ENCODE data around the gene TMEM88.

Gene TMEM88

DNA sequence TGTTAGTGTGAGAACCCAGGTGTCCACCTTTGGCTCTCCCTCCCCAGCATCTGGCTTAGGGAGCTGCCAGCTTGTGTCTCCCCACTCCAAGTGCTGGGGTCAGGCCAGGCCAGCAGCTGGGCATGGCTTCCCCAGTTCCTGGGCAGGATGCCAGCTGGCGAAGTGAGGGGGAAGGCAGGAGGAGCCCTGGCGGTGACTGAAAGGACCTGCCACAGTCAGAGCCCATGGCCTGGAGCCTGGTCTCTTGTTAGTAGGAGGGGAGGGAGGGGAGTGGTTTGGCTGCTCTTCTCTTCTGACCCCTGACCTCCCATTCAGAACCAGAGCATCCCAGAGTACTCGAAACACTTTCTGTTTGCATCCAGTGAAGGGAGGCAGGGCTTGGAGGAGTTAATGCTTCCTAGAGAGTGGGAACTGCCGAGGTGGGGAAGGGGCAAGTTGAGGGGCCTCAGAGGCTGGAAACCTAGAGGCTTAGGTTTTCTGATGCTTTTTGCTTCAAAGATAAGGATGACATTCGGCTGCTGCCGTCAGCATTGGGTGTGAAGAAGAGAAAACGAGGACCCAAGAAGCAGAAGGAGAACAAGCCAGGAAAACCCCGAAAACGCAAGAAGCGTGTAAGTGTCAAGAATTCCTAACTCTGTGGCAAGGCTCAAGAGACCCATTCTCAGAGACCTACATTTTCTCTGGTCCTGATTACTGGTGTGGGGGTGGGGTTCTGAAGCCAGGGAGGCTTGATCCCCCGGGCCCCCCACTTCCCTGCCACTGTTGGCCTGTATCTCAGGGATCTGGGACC, 34.5 kb downstream of the TMEM88 start:
- DNase-seq (ENCODE audit: low read depth in 1 of 2, low spot score in 1 of 2) = peak; percentile 86 to 97
- TF ChIP-seq JUND (IDR thresholded peaks at IDR 0.05; ENCODE audit: low read depth) = no peak
- in situ Hi-C loops (cut with HindIII; ENCODE audit: low pct_unique_long_range_greater_than_20kb, low sequenced_read_pairs) = no loop called here

DNA sequence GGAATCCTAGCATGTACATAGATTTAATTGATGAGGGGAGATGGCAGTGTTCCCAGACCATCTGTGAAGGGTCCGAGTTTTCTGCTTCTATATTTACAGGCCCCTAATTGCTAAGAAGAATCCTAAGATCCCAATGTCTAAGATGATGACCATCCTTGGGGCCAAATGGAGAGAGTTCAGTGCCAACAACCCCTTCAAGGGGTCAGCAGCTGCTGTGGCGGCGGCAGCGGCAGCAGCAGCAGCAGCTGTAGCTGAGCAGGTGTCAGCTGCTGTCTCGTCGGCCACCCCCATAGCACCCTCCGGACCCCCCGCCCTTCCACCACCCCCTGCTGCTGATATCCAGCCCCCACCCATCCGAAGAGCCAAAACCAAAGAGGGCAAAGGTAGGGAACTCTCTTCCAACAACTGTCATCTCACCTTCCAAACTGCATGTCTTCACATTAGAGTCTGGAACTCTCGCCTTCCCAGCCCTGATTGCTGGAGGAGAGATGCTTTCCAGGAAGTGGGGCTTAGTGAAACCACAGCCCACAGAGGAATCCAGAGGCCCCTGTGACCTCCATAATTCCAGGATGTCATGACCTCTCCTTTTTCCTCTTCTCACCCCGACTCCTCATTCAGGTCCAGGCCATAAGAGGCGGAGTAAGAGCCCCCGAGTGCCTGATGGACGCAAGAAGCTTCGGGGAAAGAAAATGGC, 38.5 kb downstream of the TMEM88 start:
- in situ Hi-C loops (cut with HindIII; ENCODE audit: low pct_unique_long_range_greater_than_20kb, low sequenced_read_pairs) = no loop called here
- DNase-seq (ENCODE audit: low read depth in 1 of 2, low spot score in 1 of 2) = no peak
- TF ChIP-seq JUND (IDR thresholded peaks at IDR 0.05; ENCODE audit: low read depth) = no peak

DNA sequence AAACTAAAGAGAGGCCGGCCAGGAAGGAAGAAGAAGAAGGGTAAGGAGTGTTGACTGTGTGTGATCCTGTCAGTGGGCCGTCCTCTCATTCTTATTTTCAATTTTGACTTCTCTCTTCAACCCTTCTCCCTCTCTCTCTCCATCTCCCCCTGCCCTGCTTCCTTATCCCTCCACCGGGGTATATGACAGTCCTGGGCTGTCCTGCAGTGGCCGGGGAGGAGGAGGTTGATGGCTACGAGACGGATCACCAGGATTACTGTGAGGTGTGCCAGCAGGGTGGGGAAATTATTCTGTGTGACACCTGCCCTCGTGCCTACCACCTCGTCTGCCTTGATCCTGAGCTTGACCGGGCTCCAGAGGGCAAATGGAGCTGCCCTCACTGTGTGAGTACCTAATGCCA, 39.4 kb downstream of the TMEM88 start:
- no peak for DNase-seq (ENCODE audit: low read depth in 1 of 2, low spot score in 1 of 2)
- in situ Hi-C loops (cut with HindIII; ENCODE audit: low pct_unique_long_range_greater_than_20kb, low sequenced_read_pairs) = no loop called here
- TF ChIP-seq JUND (IDR thresholded peaks at IDR 0.05; ENCODE audit: low read depth) = no peak

DNA sequence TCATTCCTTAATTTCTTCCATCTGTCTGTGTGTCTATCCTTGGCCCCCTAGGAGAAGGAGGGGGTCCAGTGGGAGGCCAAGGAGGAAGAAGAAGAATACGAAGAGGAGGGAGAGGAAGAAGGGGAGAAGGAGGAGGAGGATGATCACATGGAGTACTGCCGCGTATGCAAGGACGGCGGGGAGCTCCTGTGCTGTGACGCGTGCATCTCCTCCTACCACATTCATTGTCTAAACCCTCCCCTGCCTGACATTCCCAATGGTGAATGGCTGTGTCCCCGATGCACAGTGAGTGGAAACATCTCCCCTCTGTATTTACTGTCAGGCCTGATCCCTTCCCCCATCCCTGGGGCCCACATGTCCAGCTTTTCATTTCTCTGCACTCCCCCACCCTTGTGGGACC, 40.0 kb downstream of the TMEM88 start:
- in situ Hi-C loops (cut with HindIII; ENCODE audit: low pct_unique_long_range_greater_than_20kb, low sequenced_read_pairs) = no loop called here
- no peak for DNase-seq (ENCODE audit: low read depth in 1 of 2, low spot score in 1 of 2)
- TF ChIP-seq JUND (IDR thresholded peaks at IDR 0.05; ENCODE audit: low read depth) = no peak

DNA sequence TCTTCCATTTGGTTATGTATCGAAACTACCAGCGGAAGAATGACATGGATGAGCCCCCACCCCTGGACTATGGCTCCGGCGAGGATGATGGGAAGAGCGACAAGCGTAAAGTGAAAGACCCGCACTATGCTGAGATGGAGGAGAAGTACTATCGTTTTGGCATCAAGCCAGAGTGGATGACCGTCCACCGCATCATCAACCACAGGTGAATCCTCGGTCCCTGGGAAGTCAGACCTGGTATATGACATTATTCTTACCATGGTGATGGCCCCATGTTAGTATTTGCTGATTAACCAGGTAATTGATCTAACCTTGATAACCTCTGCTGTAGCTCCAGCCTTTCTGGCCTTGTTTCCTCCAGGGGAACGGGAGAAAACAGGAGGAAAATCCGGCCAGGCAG, 42.2 kb downstream of the TMEM88 start:
- no peak for DNase-seq (ENCODE audit: low read depth in 1 of 2, low spot score in 1 of 2)
- TF ChIP-seq JUND (IDR thresholded peaks at IDR 0.05; ENCODE audit: low read depth) = no peak
- in situ Hi-C loops (cut with HindIII; ENCODE audit: low pct_unique_long_range_greater_than_20kb, low sequenced_read_pairs) = no loop called here

DNA sequence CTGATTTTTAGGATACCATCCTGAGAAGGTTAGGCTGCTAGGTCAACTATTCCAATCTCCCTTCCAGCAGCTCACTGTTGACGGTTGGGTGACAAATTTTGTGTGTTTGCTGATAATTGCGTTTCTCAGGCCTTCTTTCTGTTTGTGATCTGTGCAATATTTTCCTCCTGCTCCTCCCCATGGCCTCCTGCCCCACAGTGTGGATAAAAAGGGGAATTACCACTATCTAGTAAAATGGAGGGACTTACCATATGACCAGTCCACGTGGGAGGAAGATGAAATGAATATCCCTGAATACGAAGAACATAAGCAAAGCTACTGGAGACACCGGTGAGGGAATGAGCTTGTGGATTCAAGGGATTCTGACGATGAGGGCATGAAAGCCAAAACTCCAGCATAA, 42.9 kb downstream of the TMEM88 start:
- TF ChIP-seq JUND (IDR thresholded peaks at IDR 0.05; ENCODE audit: low read depth) = no peak
- peak in 1 of 2 experiments; percentile 38 for DNase-seq (ENCODE audit: low read depth in 1 of 2, low spot score in 1 of 2)
- in situ Hi-C loops (cut with HindIII; ENCODE audit: low pct_unique_long_range_greater_than_20kb, low sequenced_read_pairs) = no loop called here

DNA sequence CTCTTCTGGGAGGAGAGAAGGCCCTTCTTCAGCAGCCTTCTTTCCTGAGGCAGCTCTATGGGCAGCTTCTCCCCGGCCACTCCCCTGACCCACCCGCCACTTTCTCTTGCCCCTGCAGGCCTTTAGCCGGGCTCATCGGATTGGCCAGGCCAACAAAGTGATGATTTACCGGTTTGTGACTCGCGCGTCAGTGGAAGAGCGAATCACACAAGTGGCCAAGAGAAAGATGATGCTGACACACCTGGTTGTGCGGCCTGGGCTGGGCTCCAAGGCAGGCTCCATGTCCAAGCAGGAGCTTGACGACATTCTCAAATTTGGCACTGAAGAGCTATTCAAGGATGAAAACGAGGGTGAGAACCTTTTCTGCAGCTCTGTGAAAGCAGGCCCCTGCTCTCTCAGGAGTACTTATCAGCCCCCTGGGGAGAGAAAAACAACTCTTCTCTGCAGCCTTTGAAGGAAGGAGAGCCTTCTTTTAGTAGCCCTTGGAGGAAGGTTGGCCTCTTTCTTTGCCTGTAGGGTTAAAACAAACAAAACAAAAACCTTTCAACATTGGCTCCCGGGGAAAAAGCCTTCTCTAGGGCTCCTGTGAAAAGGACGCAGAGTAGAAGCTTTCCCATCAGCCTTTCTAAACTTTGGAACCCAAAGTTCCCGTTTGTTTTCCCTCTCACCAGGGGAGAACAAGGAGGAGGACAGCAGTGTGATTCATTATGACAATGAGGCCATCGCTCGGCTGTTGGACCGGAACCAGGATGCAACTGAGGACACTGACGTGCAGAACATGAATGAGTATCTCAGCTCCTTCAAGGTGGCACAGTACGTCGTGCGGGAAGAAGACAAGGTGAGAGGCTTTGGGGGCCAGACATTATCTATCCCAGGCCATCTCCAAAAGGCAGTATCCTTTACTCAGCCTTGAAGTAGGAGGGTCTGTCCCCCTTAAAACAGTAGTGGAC, 48.6 kb downstream of the TMEM88 start:
- in situ Hi-C loops (cut with HindIII; ENCODE audit: low pct_unique_long_range_greater_than_20kb, low sequenced_read_pairs) = no loop called here
- DNase-seq (ENCODE audit: low read depth in 1 of 2, low spot score in 1 of 2) = no peak
- no peak for TF ChIP-seq JUND (IDR thresholded peaks at IDR 0.05; ENCODE audit: low read depth)
